GM12878 (cell line): ENCODE results near the gene STARD13. TPM values are rescaled to one million over a fixed set of nuclear protein-coding genes. Genes with fewer than 3 reads are reported as not detected.

Source experiments
- BCL11A ChIP-seq: IDR thresholded peaks from 2 replicates; pipeline ENCODE4 v1.6.1; 2011; ENCODE audit warnings: low read depth, low read length
- CEBPB ChIP-seq, 2 experiments: fragments of 150-350 bp in 1 of 2; IDR thresholded peaks; 2 replicates each; pipeline ENCODE4 v1.6.1; 2012 to 2014; ENCODE audit warnings: low read depth in 2 of 2, low read length in 2 of 2, borderline replicate concordance in 1 of 2, inconsistent platforms in 1 of 2
- ESRRA ChIP-seq: IDR thresholded peaks from 2 replicates; pipeline ENCODE4 v1.6.1; 2012; ENCODE audit warnings: mild to moderate bottlenecking, low read length, improper control_type of control experiment
- MEF2B ChIP-seq: fragments of 450-650 bp; IDR thresholded peaks from 2 replicates; pipeline ENCODE4 v1.6.1; 2018; ENCODE audit warnings: mild to moderate bottlenecking, moderate library complexity; ENCODE audit not compliant: partially characterized antibody, poor library complexity, severe bottlenecking
- MTA2 ChIP-seq: fragments of 450-650 bp; IDR thresholded peaks from 2 replicates; pipeline ENCODE4 v1.6.1; 2016; ENCODE audit warnings: low read depth, mild to moderate bottlenecking, moderate library complexity
- MYB ChIP-seq: fragments of 150-350 bp; IDR thresholded peaks from 2 replicates; pipeline ENCODE4 v1.6.1; 2014; ENCODE audit warnings: mild to moderate bottlenecking, low read depth, low read length, borderline replicate concordance
- RAD21 ChIP-seq: IDR thresholded peaks from 2 replicates; pipeline ENCODE4 v1.6.1; 2011; ENCODE audit warnings: mild to moderate bottlenecking, low read depth, low read length, moderate library complexity; ENCODE audit not compliant: insufficient read depth
- STAT3 ChIP-seq: IDR thresholded peaks from 2 replicates; pipeline ENCODE4 v1.6.1; 2011; ENCODE audit warnings: low read depth, low read length, improper control_type of control experiment
- polyA plus RNA-seq, 11 experiments: library from polyadenylated mRNA; depleted of rRNA in 4 of 11; unstranded in 6 of 11; stranded (reverse) in 5 of 11; fragments of >200 nt; fragmentation: Nextera tagmentation in 4 of 11; fragmentation: Illumina TruSeq in 1 of 11; extraction: Ambion mirVana in 4 of 11; extraction: Trizol in 1 of 11; gene quantifications; 1 replicate in 1 of 11; 2 replicates in 10 of 11; pipeline versions ENCODE4 v1.2.1 to v1.2.3, GENCODE V29; 2011 to 2016; ENCODE audit warnings: inconsistent platforms in 2 of 11, missing spikeins in 2 of 11, low read depth in 1 of 11
- total RNA-seq, 4 experiments: library from RNA; depleted of rRNA in 3 of 4; stranded (reverse); fragments of >200 nt in 3 of 4; fragmentation: Illumina TruSeq in 1 of 4; extraction: Trizol in 1 of 4; gene quantifications; 2 replicates each; pipeline versions ENCODE4 v1.2.1 to v1.2.3, GENCODE V29; 2013 to 2021
- TF ChIP-seq, protein P1 (sequence below): fragments of 450-650 bp; IDR thresholded peaks from 2 replicates; pipeline ENCODE4 v1.6.1; 2016; ENCODE audit warnings: mild to moderate bottlenecking
- TF ChIP-seq, protein P2 (sequence below): IDR thresholded peaks from 2 replicates; pipeline ENCODE4 v1.6.1; 2012; ENCODE audit warnings: low read length, inconsistent platforms
- TF ChIP-seq, protein P3 (sequence below): IDR thresholded peaks from 2 replicates; pipeline ENCODE4 v1.6.1; 2011; ENCODE audit warnings: borderline replicate concordance, low read depth, mild to moderate bottlenecking, moderate library complexity, mixed read lengths, low read length; ENCODE audit not compliant: insufficient read depth; ENCODE audit errors: extremely low read length

The STARD13 gene
- total and polyA plus RNA-seq, 10 of the 15 experiments (the other 5 are each of a cell fraction or from before 2014, with no cell fraction given), result 4.0 to 41.6 (median 10.1) TPM

DNA sequence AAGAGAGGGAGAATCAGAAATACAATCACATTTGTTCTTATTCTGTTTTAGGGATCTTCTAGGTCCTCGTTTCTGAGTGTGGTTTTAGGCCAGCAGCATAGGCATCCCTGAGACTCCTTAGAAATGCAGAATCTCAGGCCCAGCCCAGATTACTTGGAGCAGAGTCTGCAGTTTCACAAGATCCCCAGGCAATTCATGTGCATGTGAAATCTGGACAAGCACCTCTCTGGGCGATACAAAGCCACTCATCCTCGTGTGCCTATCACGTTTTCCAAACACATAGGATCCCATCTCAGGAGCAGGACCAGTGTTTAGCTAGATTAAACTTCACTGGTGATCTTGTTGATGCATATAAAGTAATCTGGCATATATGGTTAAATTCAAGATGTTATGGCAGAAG is 182.1 kb downstream of the STARD13 start (continued):
- TF ChIP-seq MTA2 (no peak), MYB (no peak), MEF2B (no peak), STAT3 (no peak), CEBPB (IDR thresholded peaks at IDR 0.05; ENCODE audit: borderline replicate concordance in 1 of 2, low read depth in 2 of 2, low read length in 2 of 2) (no peak), RAD21 (no peak), ESRRA (no peak), BCL11A (no peak)
- TF ChIP-seq, protein P1, sequence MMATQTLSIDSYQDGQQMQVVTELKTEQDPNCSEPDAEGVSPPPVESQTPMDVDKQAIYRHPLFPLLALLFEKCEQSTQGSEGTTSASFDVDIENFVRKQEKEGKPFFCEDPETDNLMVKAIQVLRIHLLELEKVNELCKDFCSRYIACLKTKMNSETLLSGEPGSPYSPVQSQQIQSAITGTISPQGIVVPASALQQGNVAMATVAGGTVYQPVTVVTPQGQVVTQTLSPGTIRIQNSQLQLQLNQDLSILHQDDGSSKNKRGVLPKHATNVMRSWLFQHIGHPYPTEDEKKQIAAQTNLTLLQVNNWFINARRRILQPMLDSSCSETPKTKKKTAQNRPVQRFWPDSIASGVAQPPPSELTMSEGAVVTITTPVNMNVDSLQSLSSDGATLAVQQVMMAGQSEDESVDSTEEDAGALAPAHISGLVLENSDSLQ, result no peak
- TF ChIP-seq, protein P2, sequence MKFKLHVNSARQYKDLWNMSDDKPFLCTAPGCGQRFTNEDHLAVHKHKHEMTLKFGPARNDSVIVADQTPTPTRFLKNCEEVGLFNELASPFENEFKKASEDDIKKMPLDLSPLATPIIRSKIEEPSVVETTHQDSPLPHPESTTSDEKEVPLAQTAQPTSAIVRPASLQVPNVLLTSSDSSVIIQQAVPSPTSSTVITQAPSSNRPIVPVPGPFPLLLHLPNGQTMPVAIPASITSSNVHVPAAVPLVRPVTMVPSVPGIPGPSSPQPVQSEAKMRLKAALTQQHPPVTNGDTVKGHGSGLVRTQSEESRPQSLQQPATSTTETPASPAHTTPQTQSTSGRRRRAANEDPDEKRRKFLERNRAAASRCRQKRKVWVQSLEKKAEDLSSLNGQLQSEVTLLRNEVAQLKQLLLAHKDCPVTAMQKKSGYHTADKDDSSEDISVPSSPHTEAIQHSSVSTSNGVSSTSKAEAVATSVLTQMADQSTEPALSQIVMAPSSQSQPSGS, result no peak
- TF ChIP-seq, protein P3, sequence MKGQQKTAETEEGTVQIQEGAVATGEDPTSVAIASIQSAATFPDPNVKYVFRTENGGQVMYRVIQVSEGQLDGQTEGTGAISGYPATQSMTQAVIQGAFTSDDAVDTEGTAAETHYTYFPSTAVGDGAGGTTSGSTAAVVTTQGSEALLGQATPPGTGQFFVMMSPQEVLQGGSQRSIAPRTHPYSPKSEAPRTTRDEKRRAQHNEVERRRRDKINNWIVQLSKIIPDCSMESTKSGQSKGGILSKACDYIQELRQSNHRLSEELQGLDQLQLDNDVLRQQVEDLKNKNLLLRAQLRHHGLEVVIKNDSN, result no peak
